MM.1S (cell line): ENCODE results near the gene BEAN1.

Experiments
- CTCF ChIP-seq: fragments of 300-600 bp; sonication (generic); IDR thresholded peaks from 2 replicates; pipeline ENCODE4 v1.5.1; 2016; ENCODE audit warnings: antibody characterized with exemption, low read length, mixed read lengths
- EZH2 ChIP-seq: fragments of 300-600 bp; sonication (generic); optimal IDR thresholded peaks from 2 replicates; pipeline ENCODE3; 2017; ENCODE audit warnings: low read depth, mild to moderate bottlenecking, antibody characterized with exemption, low read length, mixed read lengths

GRCh38 chr16:66380421-66380820 lies 46.7 kb upstream of the BEAN1 start:
- no peak for TF ChIP-seq CTCF
- no peak for TF ChIP-seq EZH2
